ENCODE data around the gene IL20RA. TPM values are rescaled to one million over a fixed set of nuclear protein-coding genes. Genes with fewer than 3 reads are reported as not detected.

IL20RA gene
- total RNA-seq, 1 donor from 2014 or later = 0.93 TPM

Other genes with a start within 250 kb of the IL20RA start
- gene PEX7, start 222.4 kb downstream of the IL20RA start, total RNA-seq = 5.3 TPM
- not detected for gene SLC35D3, start 122.7 kb downstream of the IL20RA start, total RNA-seq
- not detected for gene IL22RA2, start 128.7 kb upstream of the IL20RA start, total RNA-seq
- gene IFNGR1, start 174.4 kb upstream of the IL20RA start, total RNA-seq = 148 TPM

Data from mesenteric fat pad (tissue), 1 donor.